ENCODE measurements around the gene GALR1. TPM values are rescaled to one million over a fixed set of nuclear protein-coding genes. Genes with fewer than 3 reads are reported as not detected.

The GALR1 gene
- polyA plus RNA-seq, 3 donors = not detected

DNA sequence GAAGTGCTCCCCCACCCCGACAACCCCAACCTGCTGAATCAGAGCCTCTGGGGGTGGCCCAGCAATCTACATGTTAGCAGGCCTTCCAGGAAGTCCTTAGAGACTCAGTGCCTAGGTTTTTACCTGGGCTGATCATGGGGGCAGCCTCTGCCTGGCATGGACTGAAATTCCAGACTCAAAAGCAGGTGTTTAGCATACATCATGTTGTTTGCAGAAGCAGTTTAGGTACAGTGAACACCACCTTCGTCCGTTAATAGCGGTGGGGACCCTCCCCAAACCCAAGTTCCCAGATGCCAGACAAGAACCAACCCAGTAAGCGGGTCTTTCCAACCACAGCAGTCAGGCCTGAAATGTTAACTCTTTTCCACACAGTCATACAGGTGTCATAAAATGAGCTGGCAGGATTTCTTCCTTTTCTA, 26.4 kb upstream of the GALR1 start:
- H3K79me2 ChIP-seq (ENCODE audit: insufficient read depth, low read length) = no peaks in the 10 kb centered on the region
- no peaks in the 10 kb centered on the region for H4K20me1 ChIP-seq (ENCODE audit: insufficient read depth, low read length)
- no peak overlapping the region for H3K9ac ChIP-seq (ENCODE audit: insufficient read depth, low read length, poor library complexity, severe bottlenecking)
- Mint-ChIP-seq H3K4me1 (peaks cover 15% of the 10 kb centered on the region), H3K27ac (peak overlapping the region in 4 of 7 donors; percentile 1 to 87 (median 40)), H3K27me3 (ENCODE audit: low read depth in 3 of 3) (peaks cover 3 to 12% (median 7%) of the 10 kb centered on the region in 3 donors), H3K4me3 (no peak overlapping the region), H3K9me3 (peaks cover 0 to 2% (median 0%) of the 10 kb centered on the region in 7 donors), H3K36me3 (no peaks in the 10 kb centered on the region)
- H3K4me2 ChIP-seq (replicated peaks; ENCODE audit: extremely low read depth, low read length, poor library complexity, severe bottlenecking) = no peak overlapping the region
- no peak overlapping the region for H2AFZ ChIP-seq (ENCODE audit: insufficient read depth, low read depth, low read length, poor library complexity, severe bottlenecking)
- intact Hi-C loops (cut with micrococcal nuclease) = no loop called here
- no peak for TF ChIP-seq CTCF (IDR thresholded peaks at IDR 0.05)
- WGBS (ENCODE audit: insufficient coverage) = no CpG with 5 or more reads among the region's 5 CpGs
- DNase-seq = peak in 1 of 3 donors; percentile 50
- H3K4me3 ChIP-seq (replicated peaks in 1 of 3; ENCODE audit: low read depth in 2 of 3, low read length in 3 of 3) = no peak overlapping the region
- no peaks in the 10 kb centered on the region for H3K36me3 ChIP-seq (replicated peaks in 1 of 2; ENCODE audit: control insufficient read depth in 1 of 2, insufficient read depth in 2 of 2, low read length in 2 of 2)
- H3K27ac ChIP-seq (ENCODE audit: low read depth in 1 of 2, low read length in 2 of 2) = no peak overlapping the region
- H3K27me3 ChIP-seq (ENCODE audit: control insufficient read depth in 2 of 2, insufficient read depth in 2 of 2, low read length in 2 of 2) = no peaks in the 10 kb centered on the region
- H3K9me3 ChIP-seq (replicated peaks in 1 of 2; ENCODE audit: control insufficient read depth in 1 of 2, insufficient read depth in 1 of 2, low read length in 2 of 2) = no peaks in the 10 kb centered on the region
- H3K4me1 ChIP-seq (ENCODE audit: control insufficient read depth in 1 of 2, insufficient read depth in 2 of 2, low read length in 2 of 2) = peaks cover 10 to 17% of the 10 kb centered on the region in 2 donors

- no CpG with 5 or more reads among the region's 2 CpGs for WGBS (ENCODE audit: insufficient coverage)
- H3K4me2 ChIP-seq (replicated peaks; ENCODE audit: extremely low read depth, low read length, poor library complexity, severe bottlenecking) = no peak overlapping the region
- intact Hi-C loops (cut with micrococcal nuclease) = no loop called here
- peaks cover 3 to 13% (median 4%) of the 10 kb centered on the region in 3 donors for H3K27me3 Mint-ChIP-seq (ENCODE audit: low read depth in 3 of 3)
- peaks cover 11% of the 10 kb centered on the region for H3K4me1 Mint-ChIP-seq
- H3K9me3 Mint-ChIP-seq = peaks cover 0 to 2% (median 0%) of the 10 kb centered on the region in 7 donors
- peaks cover 7 to 15% of the 10 kb centered on the region in 2 donors for H3K4me1 ChIP-seq (ENCODE audit: control insufficient read depth in 1 of 2, insufficient read depth in 2 of 2, low read length in 2 of 2)
- H3K27me3 ChIP-seq (ENCODE audit: control insufficient read depth in 2 of 2, insufficient read depth in 2 of 2, low read length in 2 of 2) = peaks cover 0 to 2% of the 10 kb centered on the region in 2 donors
- no peak overlapping the region for H3K4me3 Mint-ChIP-seq
- H3K9ac ChIP-seq (ENCODE audit: insufficient read depth, low read length, poor library complexity, severe bottlenecking) = no peak overlapping the region
- H3K27ac ChIP-seq (ENCODE audit: low read depth in 1 of 2, low read length in 2 of 2) = no peak overlapping the region
- peak overlapping the region in 3 of 7 donors; percentile 1 to 87 (median 14) for H3K27ac Mint-ChIP-seq
- no peaks in the 10 kb centered on the region for H3K36me3 ChIP-seq (replicated peaks in 1 of 2; ENCODE audit: control insufficient read depth in 1 of 2, insufficient read depth in 2 of 2, low read length in 2 of 2)
- no peak overlapping the region for H3K4me3 ChIP-seq (replicated peaks in 1 of 3; ENCODE audit: low read depth in 2 of 3, low read length in 3 of 3)
- DNase-seq = peak; percentile 45 to 72 (median 68)
- no peak for TF ChIP-seq CTCF (IDR thresholded peaks at IDR 0.05)
- no peaks in the 10 kb centered on the region for H3K9me3 ChIP-seq (replicated peaks in 1 of 2; ENCODE audit: control insufficient read depth in 1 of 2, insufficient read depth in 1 of 2, low read length in 2 of 2)
- no peak overlapping the region for H2AFZ ChIP-seq (ENCODE audit: insufficient read depth, low read depth, low read length, poor library complexity, severe bottlenecking)
- H3K36me3 Mint-ChIP-seq = no peaks in the 10 kb centered on the region
- H4K20me1 ChIP-seq (ENCODE audit: insufficient read depth, low read length) = no peaks in the 10 kb centered on the region
- no peaks in the 10 kb centered on the region for H3K79me2 ChIP-seq (ENCODE audit: insufficient read depth, low read length)
These were observed 26.0 kb upstream of the GALR1 start for GRCh38 chr18:77223653-77224052.

All from CD14-positive monocyte (primary cell).